ENCODE measurements around the gene RASD1. TPM values are rescaled to one million over a fixed set of nuclear protein-coding genes. Genes with fewer than 3 reads are reported as not detected.

RASD1 gene
- polyA plus RNA-seq, 1 of the 3 experiments (the other 2 are of a cell fraction) = 0.43 TPM

- Histone ChIP-seq H3K27me3 (ENCODE audit: insufficient read depth) (no peaks in the 10 kb centered on the region), H3F3A (replicated peaks; ENCODE audit: insufficient read depth) (no peaks in the 10 kb centered on the region), H3K9ac (no peak overlapping the region), H3K36me3 (replicated peaks in 1 of 2; ENCODE audit: control insufficient read depth in 1 of 2, insufficient read depth in 2 of 2, low read length in 1 of 2) (no peaks in the 10 kb centered on the region), H4K20me1 (ENCODE audit: insufficient read depth) (no peaks in the 10 kb centered on the region), H2AFZ (ENCODE audit: low read depth) (no peak overlapping the region), H3K9me3 (no peaks in the 10 kb centered on the region), H3K9me2 (no peaks in the 10 kb centered on the region), H3K27ac (ENCODE audit: low read depth in 2 of 2, low read length in 1 of 2) (no peak overlapping the region), H3K4me3 (ENCODE audit: low read depth in 2 of 2, low read length in 1 of 2) (no peak overlapping the region), H3K4me1 (ENCODE audit: control insufficient read depth in 1 of 2, insufficient read depth in 2 of 2, low read depth in 1 of 2, low read length in 1 of 2) (peaks cover 0 to 20% of the 10 kb centered on the region in 2 experiments; a peak in 1 of 4 replicates), H3K4me2 (no peak overlapping the region), H3K79me2 (ENCODE audit: insufficient read depth) (no peaks in the 10 kb centered on the region)
- CTCF ChIA-PET = interaction anchor here (1.8 to 3.3 kb wide), 3 partner anchors 9 to 151 kb away, joined by 8 to 32 read pairs (median 14); partner anchors contain the start of gene RASD1
- TF ChIP-seq GATA2 (CRISPR knock-in tag; IDR thresholded peaks at IDR 0.05) = no peak
- WGBS (ENCODE audit: low lambda C conversion rate) = no CpG with 5 or more reads among the region's 5 CpGs
- no peak for DNase-seq
- POLR2A ChIA-PET = no interaction called here
These were observed 9.0 kb upstream of the RASD1 start for GRCh38 chr17:17505151-17505550.

GRCh38 chr17:17504341-17505140, 8.3 kb upstream of the RASD1 start:
- H4K20me1 ChIP-seq (ENCODE audit: insufficient read depth) = no peaks in the 10 kb centered on the region
- H3K79me2 ChIP-seq (ENCODE audit: insufficient read depth) = no peaks in the 10 kb centered on the region
- no peak overlapping the region for H3K9ac ChIP-seq
- peaks cover 0 to 20% of the 10 kb centered on the region in 2 experiments; a peak in 1 of 4 replicates for H3K4me1 ChIP-seq (ENCODE audit: control insufficient read depth in 1 of 2, insufficient read depth in 2 of 2, low read depth in 1 of 2, low read length in 1 of 2)
- no peak for DNase-seq
- H3K9me2 ChIP-seq = no peaks in the 10 kb centered on the region
- POLR2A ChIA-PET = no interaction called here
- no peak for TF ChIP-seq POLR2AphosphoS5 (IDR thresholded peaks at IDR 0.05; ENCODE audit: low read depth, low read length)
- no peak for TF ChIP-seq FOXM1 (IDR thresholded peaks at IDR 0.05; ENCODE audit: low read depth)
- no peak for TF ChIP-seq IRF3 (IDR thresholded peaks at IDR 0.05; ENCODE audit: low read depth, low read length)
- no peak for TF ChIP-seq SMC3 (IDR thresholded peaks at IDR 0.05; ENCODE audit: low read depth, low read length)
- TF ChIP-seq ELF1 (IDR thresholded peaks at IDR 0.05) = no peak
- no peaks in the 10 kb centered on the region for H3K36me3 ChIP-seq (replicated peaks in 1 of 2; ENCODE audit: control insufficient read depth in 1 of 2, insufficient read depth in 2 of 2, low read length in 1 of 2)
- 82% methylated on average over 9 of the region's 20 CpGs for WGBS (ENCODE audit: low lambda C conversion rate)
- H3F3A ChIP-seq (replicated peaks; ENCODE audit: insufficient read depth) = no peaks in the 10 kb centered on the region
- no peak overlapping the region for H3K4me3 ChIP-seq (ENCODE audit: low read depth in 2 of 2, low read length in 1 of 2)
- CTCF ChIA-PET = interaction anchor here (1.8 to 3.3 kb wide), 3 partner anchors 8 to 150 kb away, joined by 8 to 32 read pairs (median 14); partner anchors contain the start of gene RASD1
- no peaks in the 10 kb centered on the region for H3K27me3 ChIP-seq (ENCODE audit: insufficient read depth)
- H2AFZ ChIP-seq (ENCODE audit: low read depth) = no peak overlapping the region
- H3K9me3 ChIP-seq = no peaks in the 10 kb centered on the region
- H3K4me2 ChIP-seq = no peak overlapping the region
- no peak overlapping the region for H3K27ac ChIP-seq (ENCODE audit: low read depth in 2 of 2, low read length in 1 of 2)

- no peaks in the 10 kb centered on the region for H3F3A ChIP-seq (replicated peaks; ENCODE audit: insufficient read depth)
- H3K4me3 ChIP-seq (ENCODE audit: low read depth in 2 of 2, low read length in 1 of 2) = no peak overlapping the region
- H3K27ac ChIP-seq (ENCODE audit: low read depth in 2 of 2, low read length in 1 of 2) = no peak overlapping the region
- H3K4me2 ChIP-seq = no peak overlapping the region
- H3K9me3 ChIP-seq = no peaks in the 10 kb centered on the region
- H3K9ac ChIP-seq = no peak overlapping the region
- 84% methylated on average over 6 of the region's 7 CpGs for WGBS (ENCODE audit: low lambda C conversion rate)
- peaks cover 0 to 20% of the 10 kb centered on the region in 2 experiments; a peak in 1 of 4 replicates for H3K4me1 ChIP-seq (ENCODE audit: control insufficient read depth in 1 of 2, insufficient read depth in 2 of 2, low read depth in 1 of 2, low read length in 1 of 2)
- H2AFZ ChIP-seq (ENCODE audit: low read depth) = no peak overlapping the region
- CTCF ChIA-PET = no interaction called here
- DNase-seq = no peak
- no peaks in the 10 kb centered on the region for H3K27me3 ChIP-seq (ENCODE audit: insufficient read depth)
- H3K36me3 ChIP-seq (replicated peaks in 1 of 2; ENCODE audit: control insufficient read depth in 1 of 2, insufficient read depth in 2 of 2, low read length in 1 of 2) = no peaks in the 10 kb centered on the region
- H3K9me2 ChIP-seq = no peaks in the 10 kb centered on the region
- POLR2A ChIA-PET = no interaction called here
- no peaks in the 10 kb centered on the region for H3K79me2 ChIP-seq (ENCODE audit: insufficient read depth)
- no peaks in the 10 kb centered on the region for H4K20me1 ChIP-seq (ENCODE audit: insufficient read depth)
- TF ChIP-seq GATA2 (CRISPR knock-in tag; IDR thresholded peaks at IDR 0.05) (no peak), FOXJ3 (CRISPR knock-in tag; IDR thresholded peaks at IDR 0.05) (no peak), SMC3 (IDR thresholded peaks at IDR 0.05; ENCODE audit: low read depth, low read length) (no peak), REST (IDR thresholded peaks at IDR 0.05; ENCODE audit: low read depth, low read length) (no peak), NFIC (IDR thresholded peaks at IDR 0.05; ENCODE audit: borderline replicate concordance) (no peak), MAX (IDR thresholded peaks at IDR 0.05; ENCODE audit: low read depth) (no peak), RFX5 (IDR thresholded peaks at IDR 0.05; ENCODE audit: low read length) (no peak), MEF2A (IDR thresholded peaks at IDR 0.05; ENCODE audit: borderline replicate concordance, low read depth) (no peak), TAF1 (IDR thresholded peaks at IDR 0.05; ENCODE audit: borderline replicate concordance, low read depth, low read length) (no peak), CHD2 (IDR thresholded peaks at IDR 0.05; ENCODE audit: low read length, partially characterized antibody) (no peak), TCF12 (IDR thresholded peaks at IDR 0.05) (no peak)
These were observed 7.5 kb upstream of the RASD1 start for GRCh38 chr17:17503566-17504130.

All from SK-N-SH (cell line).